PC-9 (cell line): ENCODE results near the gene MBD2. TPM values are rescaled to one million over a fixed set of nuclear protein-coding genes. Genes with fewer than 3 reads are reported as not detected.

ENCODE experiments used
- BruUV-seq: library from RNA; stranded (reverse); fragments of 400-500 nt; replicated peaks from 2 replicates; lab custom pipeline; 2021; lab: Mats Ljungman, UMichigan
- CTCF ChIA-PET: fragments of 300-600 bp; sonication (Branson Sonifier 250); formaldehyde crosslinking; loops from one replicate; lab custom pipeline; 2022; ENCODE audit warnings: antibody characterized with exemption; lab: Charles Lee
- POLR2A ChIA-PET: fragments of 300-600 bp; sonication (Branson Sonifier 250); formaldehyde crosslinking; loops from one replicate; lab custom pipeline; 2022; ENCODE audit warnings: antibody characterized with exemption; ENCODE audit not compliant: unreplicated experiment; lab: Charles Lee
- DNase-seq, 2 experiments: peaks; one replicate each; pipeline versions ENCODE4 v3.0.0 to v3.0.0-alpha.2; 2015 to 2022; ENCODE audit warnings: mixed read lengths in 1 of 2
- H2AFZ ChIP-seq: fragments of 200-600 bp; sonication (generic); 2 replicates; pipeline ENCODE4 v1.8.1; 2017; ENCODE audit warnings: antibody characterized with exemption
- H3F3A ChIP-seq: fragments of 200-600 bp; sonication (generic); 2 replicates; pipeline ENCODE4 v1.8.1; 2017; ENCODE audit warnings: antibody characterized with exemption, mild to moderate bottlenecking, low read depth; ENCODE audit not compliant: insufficient read depth
- H3K27ac ChIP-seq: fragments of 200-600 bp; sonication (generic); 2 replicates; pipeline ENCODE4 v1.6.1; 2016; ENCODE audit warnings: mixed run types
- H3K27me3 ChIP-seq: fragments of 200-600 bp; sonication (generic); 2 replicates; pipeline ENCODE4 v1.6.1; 2016; ENCODE audit warnings: low read depth, mixed run types; ENCODE audit not compliant: insufficient read depth
- H3K36me3 ChIP-seq: fragments of 200-600 bp; sonication (generic); 2 replicates; pipeline ENCODE4 v1.6.1; 2016; ENCODE audit warnings: low read depth, mixed run types
- H3K4me1 ChIP-seq: fragments of 200-600 bp; sonication (generic); replicated peaks from 2 replicates; pipeline ENCODE4 v1.6.1; 2016; ENCODE audit warnings: mixed run types; ENCODE audit not compliant: insufficient read depth
- H3K4me2 ChIP-seq: fragments of 200-600 bp; sonication (generic); 2 replicates; pipeline ENCODE4 v1.6.1; 2017; ENCODE audit warnings: mixed run types
- H3K4me3 ChIP-seq: fragments of 200-600 bp; sonication (generic); 2 replicates; pipeline ENCODE4 v1.6.1; 2016; ENCODE audit warnings: mixed run types
- H3K79me2 ChIP-seq: fragments of 200-600 bp; sonication (generic); 2 replicates; pipeline ENCODE4 v1.6.1; 2017; ENCODE audit warnings: low read depth, mixed run types
- H3K9me2 ChIP-seq: fragments of 200-600 bp; sonication (generic); 2 replicates; pipeline ENCODE4 v1.8.1; 2017; ENCODE audit warnings: mild to moderate bottlenecking; ENCODE audit not compliant: insufficient read depth
- H3K9me3 ChIP-seq: fragments of 200-600 bp; sonication (generic); 2 replicates; pipeline ENCODE4 v1.8.1; 2016; ENCODE audit warnings: low read depth; ENCODE audit not compliant: insufficient read depth
- H4K20me1 ChIP-seq: fragments of 200-600 bp; sonication (generic); 2 replicates; pipeline ENCODE4 v1.8.1; 2017; ENCODE audit not compliant: insufficient read depth
- EZH2 ChIP-seq: fragments of 200-600 bp; sonication (generic); IDR thresholded peaks from 2 replicates; pipeline ENCODE4 v1.8.0; 2017; ENCODE audit warnings: antibody characterized with exemption, low read depth
- intact Hi-C: fragments of 100-400 bp; cut with micrococcal nuclease; formaldehyde crosslinking; loops from one replicate; pipeline ENCODE4 v1.10.0; 2022; ENCODE audit not compliant: unreplicated experiment
- total RNA-seq: library from RNA; stranded (reverse); gene quantifications from 2 replicates; pipeline ENCODE4 v1.2.3, GENCODE V29; 2021
- TF ChIP-seq, protein P1 (sequence below): fragments of 200-600 bp; sonication (generic); conservative IDR thresholded peaks from 2 replicates; pipeline ENCODE4 v1.6.1; 2017; ENCODE audit warnings: mixed run types, antibody characterized with exemption, mild to moderate bottlenecking, moderate library complexity

MBD2 gene
- total RNA-seq, 1 experiment from 2014 or later = 72.0 TPM

DNA sequence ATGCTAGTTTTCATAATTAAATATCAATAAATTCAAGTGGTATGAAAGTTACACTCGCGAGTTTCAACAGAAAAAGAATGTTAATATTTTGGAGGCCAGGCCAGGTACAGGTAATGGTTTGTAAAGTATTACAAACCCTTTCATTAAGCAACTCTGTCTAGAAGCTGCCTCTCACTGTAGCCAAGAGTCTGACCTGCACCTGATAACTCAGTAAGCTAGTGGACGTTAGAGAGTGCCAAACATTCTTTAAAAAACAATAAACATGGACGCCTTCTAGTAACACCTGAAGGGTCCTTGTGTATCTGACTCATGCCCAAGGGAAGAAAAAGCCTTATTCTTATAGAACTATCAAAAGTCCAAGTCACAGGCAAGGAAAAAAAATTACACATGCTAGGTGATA, 70.2 kb downstream of the MBD2 start:
- no TSS peak for BruUV-seq
- Histone ChIP-seq H3K27me3 (no peaks in the 10 kb centered on the region), H3K79me2 (no peaks in the 10 kb centered on the region), H3K4me3 (no peak overlapping the region), H3F3A (peaks cover 26% of the 10 kb centered on the region), H3K9me2 (no peaks in the 10 kb centered on the region), H3K9me3 (no peaks in the 10 kb centered on the region), H2AFZ (no peak overlapping the region), H3K27ac (no peak overlapping the region), H3K4me2 (no peak overlapping the region), H4K20me1 (no peaks in the 10 kb centered on the region), H3K4me1 (peaks cover 19% of the 10 kb centered on the region), H3K36me3 (peaks cover 18% of the 10 kb centered on the region; the same call in 1 of the 2 replicates)
- ChIA-PET CTCF (no interaction called here), POLR2A (no interaction called here)
- TF ChIP-seq EZH2 = no peak
- TF ChIP-seq, protein P1, sequence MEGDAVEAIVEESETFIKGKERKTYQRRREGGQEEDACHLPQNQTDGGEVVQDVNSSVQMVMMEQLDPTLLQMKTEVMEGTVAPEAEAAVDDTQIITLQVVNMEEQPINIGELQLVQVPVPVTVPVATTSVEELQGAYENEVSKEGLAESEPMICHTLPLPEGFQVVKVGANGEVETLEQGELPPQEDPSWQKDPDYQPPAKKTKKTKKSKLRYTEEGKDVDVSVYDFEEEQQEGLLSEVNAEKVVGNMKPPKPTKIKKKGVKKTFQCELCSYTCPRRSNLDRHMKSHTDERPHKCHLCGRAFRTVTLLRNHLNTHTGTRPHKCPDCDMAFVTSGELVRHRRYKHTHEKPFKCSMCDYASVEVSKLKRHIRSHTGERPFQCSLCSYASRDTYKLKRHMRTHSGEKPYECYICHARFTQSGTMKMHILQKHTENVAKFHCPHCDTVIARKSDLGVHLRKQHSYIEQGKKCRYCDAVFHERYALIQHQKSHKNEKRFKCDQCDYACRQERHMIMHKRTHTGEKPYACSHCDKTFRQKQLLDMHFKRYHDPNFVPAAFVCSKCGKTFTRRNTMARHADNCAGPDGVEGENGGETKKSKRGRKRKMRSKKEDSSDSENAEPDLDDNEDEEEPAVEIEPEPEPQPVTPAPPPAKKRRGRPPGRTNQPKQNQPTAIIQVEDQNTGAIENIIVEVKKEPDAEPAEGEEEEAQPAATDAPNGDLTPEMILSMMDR = no peak
- intact Hi-C loops = loop anchor here (10.0 kb wide), 1 partner anchor 111 kb away; the partner anchor contains the start of gene POLI
- no peak for DNase-seq

DNA sequence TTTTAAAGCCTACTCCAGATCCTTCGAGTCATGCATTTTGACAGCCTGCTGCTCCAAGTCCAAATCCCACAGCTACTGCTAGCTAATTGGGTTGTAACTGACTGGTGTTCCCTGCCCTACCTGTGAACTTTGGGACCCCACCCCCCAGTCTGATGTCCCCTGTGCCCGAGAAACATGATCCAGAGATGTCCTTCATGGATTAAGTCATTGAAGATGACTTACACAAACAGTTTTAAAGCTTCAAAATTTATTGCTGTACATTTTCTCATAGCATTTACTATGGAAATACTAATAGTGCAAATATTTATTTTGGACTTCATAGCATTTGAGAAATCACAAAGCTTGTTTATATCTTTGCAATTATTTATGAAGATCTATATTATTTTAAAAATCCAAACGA, 73.1 kb downstream of the MBD2 start:
- no peak for DNase-seq
- Histone ChIP-seq H3F3A (peaks cover 31% of the 10 kb centered on the region), H4K20me1 (no peaks in the 10 kb centered on the region), H3K4me3 (no peak overlapping the region), H2AFZ (no peak overlapping the region), H3K4me2 (no peak overlapping the region), H3K79me2 (no peaks in the 10 kb centered on the region), H3K27me3 (no peaks in the 10 kb centered on the region), H3K27ac (peak overlapping the region; percentile 89; the same call in 1 of the 2 replicates), H3K36me3 (0 out of 2 replicates have a peak, but pooled peaks cover 6% of the 10 kb centered on the region), H3K9me3 (no peaks in the 10 kb centered on the region), H3K4me1 (peaks cover 32% of the 10 kb centered on the region), H3K9me2 (no peaks in the 10 kb centered on the region)
- intact Hi-C loops = loop anchor here (10.0 kb wide), 1 partner anchor 113 kb away; the partner anchor contains the start of gene POLI
- POLR2A ChIA-PET = no interaction called here
- BruUV-seq = no TSS peak
- CTCF ChIA-PET = no interaction called here
- no peak for TF ChIP-seq EZH2
- TF ChIP-seq, protein P1 = no peak

DNA sequence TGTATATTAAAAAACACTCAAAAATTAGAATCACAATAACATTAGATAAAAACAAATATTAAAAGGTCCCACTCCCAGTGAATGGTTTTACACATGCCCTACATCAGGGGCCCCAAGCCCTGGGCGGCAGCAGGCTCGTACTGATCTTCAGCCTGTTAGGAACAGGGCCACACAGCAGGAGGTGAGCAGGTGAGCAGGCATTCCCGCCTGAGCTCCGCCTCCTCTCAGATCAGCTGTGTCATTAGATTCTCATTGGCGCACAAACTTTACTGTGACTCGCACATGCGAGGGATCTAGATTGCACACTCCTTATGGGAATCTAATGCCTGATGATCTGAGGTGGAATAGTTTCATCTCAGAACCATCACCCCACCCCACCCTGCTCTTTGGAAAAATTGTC, 74.2 kb downstream of the MBD2 start:
- Histone ChIP-seq H3K4me1 (peaks cover 32% of the 10 kb centered on the region), H3K27me3 (no peaks in the 10 kb centered on the region), H3K27ac (peak overlapping the region; percentile 89), H4K20me1 (no peaks in the 10 kb centered on the region), H3K9me2 (no peaks in the 10 kb centered on the region), H3K36me3 (0 out of 2 replicates have a peak, but pooled peaks cover 2% of the 10 kb centered on the region), H2AFZ (no peak overlapping the region), H3K9me3 (no peaks in the 10 kb centered on the region), H3K4me2 (peak overlapping the region; percentile 71), H3K79me2 (no peaks in the 10 kb centered on the region), H3K4me3 (0 out of 2 replicates have a peak overlapping the region, but pooled peaks have one; percentile 36), H3F3A (peaks cover 31% of the 10 kb centered on the region)
- no TSS peak for BruUV-seq
- intact Hi-C loops = loop anchor here (10.0 kb wide), 1 partner anchor 115 kb away; the partner anchor contains the start of gene POLI
- POLR2A ChIA-PET = no interaction called here
- CTCF ChIA-PET = no interaction called here
- TF ChIP-seq, protein P1 = no peak
- TF ChIP-seq EZH2 = no peak
- DNase-seq = peak in 1 of 2 experiments; percentile 11
